Right lobe of liver (tissue), 6 donors: ENCODE data around the gene BRINP3. TPM values are rescaled to one million over a fixed set of nuclear protein-coding genes. Genes with fewer than 3 reads are reported as not detected.

Experiments
- ATAC-seq, 4 donors: fragments of 200-7000 bp; cut with Tn5 transposase; one replicate each; pipeline ENCODE4 v1.9.1; 2020; ENCODE audit warnings: mild to moderate bottlenecking in 4 of 4, moderate library complexity in 4 of 4
- DNase-seq, 3 donors: peaks; one replicate each; pipeline ENCODE4 v3.0.0-alpha.2; 2020
- H3K27ac ChIP-seq, 3 donors: fragments of 200-600 bp; one replicate each; pipeline ENCODE4 v1.8.0; 2022
- H3K27me3 ChIP-seq, 2 donors: fragments of 200-600 bp; one replicate each; pipeline ENCODE4 v1.8.0; 2022
- H3K36me3 ChIP-seq, 4 donors: fragments of 200-600 bp; sonication (generic) in 1 of 4; one replicate each; pipeline versions ENCODE4 v1.5.1 to v1.8.0; 2017 to 2022; ENCODE audit warnings: control low read depth in 1 of 4
- H3K4me1 ChIP-seq, 4 donors: fragments of 200-600 bp; sonication (generic) in 1 of 4; one replicate each; pipeline versions ENCODE4 v1.5.1 to v1.8.0; 2017 to 2022; ENCODE audit warnings: control low read depth in 1 of 4
- H3K4me3 ChIP-seq, 3 donors: fragments of 200-600 bp; one replicate each; pipeline ENCODE4 v1.8.0; 2022
- H3K9me3 ChIP-seq, 4 donors: fragments of 200-600 bp; sonication (generic) in 1 of 4; one replicate each; pipeline versions ENCODE4 v1.5.1 to v1.8.0; 2017 to 2022; ENCODE audit warnings: control low read depth in 1 of 4
- POLR2A ChIP-seq: fragments of 450-650 bp; IDR thresholded peaks from one replicate; pipeline ENCODE4 v1.6.1; 2017; ENCODE audit warnings: antibody characterized with exemption, mild to moderate bottlenecking
- WGBS: methylation state at CpG from one replicate; pipeline ENCODE4 v1.1.6; 2018; ENCODE audit warnings: low coverage, low lambda C conversion rate; ENCODE audit not compliant: insufficient coverage; ENCODE audit errors: missing lambda C conversion rate; 5-methylcytosine and 5-hydroxymethylcytosine counted together
- intact Hi-C, 2 donors: fragments of 100-400 bp; cut with DNase I; formaldehyde crosslinking; loops; one replicate each; pipeline versions ENCODE4 v1.11.2 to v1.14.1; 2022
- total RNA-seq, 6 experiments: library from RNA; depleted of rRNA in 2 of 6; stranded (reverse); fragments of >200 nt in 2 of 6; fragmentation: NEBNext Ultra II Directional in 3 of 6; extraction: Animal tissue kit (Norgen Biotek cat#: 25700) in 3 of 6; gene quantifications; one replicate each; pipeline versions ENCODE4 v1.1.0 to v1.2.4, GENCODE V29; 2016 to 2023
- TF ChIP-seq, protein P1 (sequence below), 4 donors: fragments of 200-600 bp in 3 of 4; fragments of 450-650 bp in 1 of 4; IDR thresholded peaks; one replicate each; pipeline versions ENCODE4 v1.5.1 to v1.8.0; 2016 to 2022; ENCODE audit warnings: antibody characterized with exemption in 4 of 4, mild to moderate bottlenecking in 2 of 4
- donor health status: DM: no; HTN: yes; CAD: no.
- donor health status: DM: no; HTN: no; CAD: no.
- donor health status: DM: no; HTN: no; CAD: no.
- donor health status: DM: no; HTN: yes; CAD: no.
- donor health status: DM: no; HTN: yes; CAD: no.

The BRINP3 gene
- total RNA-seq, 6 experiments from 2014 or later = not detected

DNA sequence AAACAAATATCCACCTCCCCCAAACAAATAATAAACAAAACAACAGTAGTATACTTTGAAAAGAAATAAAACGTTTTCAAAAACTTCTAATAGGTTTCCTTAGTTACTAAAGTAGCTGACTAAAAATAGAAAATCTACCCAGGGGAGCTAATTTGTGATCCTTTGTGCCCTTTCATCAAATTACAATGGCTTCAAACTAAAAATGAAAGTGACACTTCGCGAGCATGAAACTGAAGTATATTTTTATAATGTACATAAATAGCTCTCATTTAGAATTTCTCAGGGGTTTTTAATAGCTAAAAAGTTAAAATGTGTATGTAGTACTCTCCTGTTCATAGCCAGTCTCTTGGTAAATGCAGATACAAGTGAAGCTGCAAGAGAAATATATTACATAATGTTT lies 78.4 kb downstream of the BRINP3 start:
- intact Hi-C loops = no loop called here
- Histone ChIP-seq H3K9me3 (no peaks in the 10 kb centered on the region), H3K27me3 (no peaks in the 10 kb centered on the region), H3K27ac (no peak overlapping the region), H3K36me3 (no peaks in the 10 kb centered on the region), H3K4me1 (no peaks in the 10 kb centered on the region), H3K4me3 (no peak overlapping the region)
- no peak for DNase-seq
- 60% methylated on average over 3 of the region's 3 CpGs for WGBS
- ATAC-seq = no peak
- TF ChIP-seq, protein P1, sequence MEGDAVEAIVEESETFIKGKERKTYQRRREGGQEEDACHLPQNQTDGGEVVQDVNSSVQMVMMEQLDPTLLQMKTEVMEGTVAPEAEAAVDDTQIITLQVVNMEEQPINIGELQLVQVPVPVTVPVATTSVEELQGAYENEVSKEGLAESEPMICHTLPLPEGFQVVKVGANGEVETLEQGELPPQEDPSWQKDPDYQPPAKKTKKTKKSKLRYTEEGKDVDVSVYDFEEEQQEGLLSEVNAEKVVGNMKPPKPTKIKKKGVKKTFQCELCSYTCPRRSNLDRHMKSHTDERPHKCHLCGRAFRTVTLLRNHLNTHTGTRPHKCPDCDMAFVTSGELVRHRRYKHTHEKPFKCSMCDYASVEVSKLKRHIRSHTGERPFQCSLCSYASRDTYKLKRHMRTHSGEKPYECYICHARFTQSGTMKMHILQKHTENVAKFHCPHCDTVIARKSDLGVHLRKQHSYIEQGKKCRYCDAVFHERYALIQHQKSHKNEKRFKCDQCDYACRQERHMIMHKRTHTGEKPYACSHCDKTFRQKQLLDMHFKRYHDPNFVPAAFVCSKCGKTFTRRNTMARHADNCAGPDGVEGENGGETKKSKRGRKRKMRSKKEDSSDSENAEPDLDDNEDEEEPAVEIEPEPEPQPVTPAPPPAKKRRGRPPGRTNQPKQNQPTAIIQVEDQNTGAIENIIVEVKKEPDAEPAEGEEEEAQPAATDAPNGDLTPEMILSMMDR (IDR thresholded peaks at IDR 0.05) = no peak
- no peak for TF ChIP-seq POLR2A

DNA sequence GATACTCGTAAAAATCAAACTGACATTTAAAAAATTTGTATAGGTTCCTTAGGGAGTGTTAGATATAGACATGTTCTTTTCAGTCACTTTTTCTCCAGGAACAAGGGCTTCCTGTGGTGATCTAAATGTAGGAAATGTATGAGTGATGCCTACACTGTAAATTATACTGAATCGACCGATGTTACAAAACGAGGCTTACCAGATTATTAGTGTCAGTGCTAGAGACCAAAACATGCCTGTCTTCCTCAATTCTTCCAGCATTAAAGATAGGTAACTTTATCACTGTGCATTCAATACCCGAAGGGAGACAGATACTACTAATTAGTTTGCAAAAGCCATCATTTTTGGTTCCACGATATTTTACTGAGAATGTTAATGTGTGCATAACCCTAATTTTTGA lies 86.1 kb downstream of the BRINP3 start:
- WGBS = 33% methylated on average over 6 of the region's 6 CpGs
- no peak for ATAC-seq
- intact Hi-C loops = no loop called here

DNA sequence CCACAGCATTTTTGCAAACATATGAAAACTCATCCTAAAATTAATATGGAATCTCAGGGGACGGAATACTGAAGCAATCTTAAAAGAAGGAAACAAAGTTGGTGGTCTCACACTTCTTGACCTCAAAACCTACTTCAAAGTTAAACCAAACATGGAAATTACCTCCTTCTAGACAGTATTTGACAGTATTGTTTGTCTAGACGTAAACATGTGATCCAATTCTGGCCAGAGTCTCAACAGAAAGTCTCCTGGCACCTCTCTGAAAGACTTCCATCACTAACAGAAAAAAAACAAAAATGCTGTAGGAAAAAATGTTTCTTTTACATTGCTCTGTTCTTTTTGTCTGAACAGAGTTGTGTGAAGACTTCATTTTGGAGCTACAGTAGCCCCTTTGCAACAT lies 99.7 kb downstream of the BRINP3 start:
- no peak overlapping the region for H3K4me3 ChIP-seq
- no peaks in the 10 kb centered on the region for H3K9me3 ChIP-seq
- intact Hi-C loops = no loop called here
- H3K36me3 ChIP-seq = no peaks in the 10 kb centered on the region
- H3K27ac ChIP-seq = no peak overlapping the region
- H3K4me1 ChIP-seq = no peaks in the 10 kb centered on the region
- WGBS = 25% methylated on average over 2 of the region's 2 CpGs
- ATAC-seq = no peak
- DNase-seq = no peak
- TF ChIP-seq POLR2A = no peak
- TF ChIP-seq, protein P1 (IDR thresholded peaks at IDR 0.05) = no peak
- no peaks in the 10 kb centered on the region for H3K27me3 ChIP-seq

More for the DNA sequence above, 86.1 kb downstream of the BRINP3 start:
- H3K4me3 ChIP-seq = no peak overlapping the region
- H3K9me3 ChIP-seq = no peaks in the 10 kb centered on the region
- no peak for TF ChIP-seq POLR2A
- TF ChIP-seq, protein P1 (IDR thresholded peaks at IDR 0.05) = no peak
- no peaks in the 10 kb centered on the region for H3K4me1 ChIP-seq
- no peaks in the 10 kb centered on the region for H3K36me3 ChIP-seq
- no peaks in the 10 kb centered on the region for H3K27me3 ChIP-seq
- H3K27ac ChIP-seq = no peak overlapping the region
- DNase-seq = no peak

DNA sequence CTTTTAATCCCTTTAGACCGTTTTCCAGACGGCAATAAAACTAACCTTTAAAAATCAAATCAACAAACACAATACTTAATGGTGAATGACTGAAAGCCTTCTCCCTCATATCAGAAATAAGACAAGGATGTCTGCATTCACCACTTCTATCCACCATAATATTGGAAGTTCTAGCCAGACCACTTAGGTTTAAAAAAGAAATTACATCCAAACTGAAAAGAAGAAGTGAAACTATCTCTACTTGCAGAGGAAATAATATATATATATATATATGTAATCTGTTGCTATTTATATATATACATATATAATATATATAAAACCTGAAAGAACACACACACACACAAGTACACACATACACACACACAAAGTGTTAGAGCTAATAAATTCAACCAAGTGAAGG lies 100.4 kb downstream of the BRINP3 start:
- intact Hi-C loops = no loop called here
- H3K27me3 ChIP-seq = no peaks in the 10 kb centered on the region
- H3K4me1 ChIP-seq = no peaks in the 10 kb centered on the region
- no peak for DNase-seq
- H3K27ac ChIP-seq = no peak overlapping the region
- WGBS = 48% methylated on average over 2 of the region's 2 CpGs
- TF ChIP-seq, protein P1 (IDR thresholded peaks at IDR 0.05) = no peak
- no peak for TF ChIP-seq POLR2A
- no peaks in the 10 kb centered on the region for H3K36me3 ChIP-seq
- no peaks in the 10 kb centered on the region for H3K9me3 ChIP-seq
- no peak overlapping the region for H3K4me3 ChIP-seq
- no peak for ATAC-seq

DNA sequence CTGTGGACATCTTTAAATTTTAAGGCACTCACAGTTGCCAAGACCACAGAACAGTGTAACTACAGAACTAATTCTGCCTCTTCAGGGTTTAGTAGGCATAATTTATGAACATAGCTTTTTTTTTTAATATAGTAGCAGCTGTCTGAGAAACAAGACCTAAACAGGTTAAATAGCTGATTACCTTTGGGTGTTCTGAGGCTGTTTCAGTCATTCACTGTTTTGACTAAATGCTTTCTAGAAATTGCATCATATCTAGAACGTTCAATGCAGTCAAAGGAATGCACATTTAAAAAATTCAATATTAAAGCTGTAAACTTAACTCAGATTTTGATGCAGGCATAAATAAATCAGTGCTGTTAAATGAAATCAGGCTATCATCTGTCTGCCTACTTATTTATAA lies 101.6 kb downstream of the BRINP3 start:
- WGBS = 8% methylated on average over 1 of the region's 1 CpG
- Histone ChIP-seq H3K4me1 (no peaks in the 10 kb centered on the region), H3K27me3 (no peaks in the 10 kb centered on the region), H3K4me3 (no peak overlapping the region), H3K27ac (no peak overlapping the region), H3K9me3 (no peaks in the 10 kb centered on the region), H3K36me3 (no peaks in the 10 kb centered on the region)
- no peak for DNase-seq
- intact Hi-C loops = no loop called here
- no peak for ATAC-seq
- TF ChIP-seq, protein P1 (IDR thresholded peaks at IDR 0.05) = no peak
- TF ChIP-seq POLR2A = no peak
